Measurements from ENCODE around the gene IL18RAP.

The IL18RAP gene

DNA sequence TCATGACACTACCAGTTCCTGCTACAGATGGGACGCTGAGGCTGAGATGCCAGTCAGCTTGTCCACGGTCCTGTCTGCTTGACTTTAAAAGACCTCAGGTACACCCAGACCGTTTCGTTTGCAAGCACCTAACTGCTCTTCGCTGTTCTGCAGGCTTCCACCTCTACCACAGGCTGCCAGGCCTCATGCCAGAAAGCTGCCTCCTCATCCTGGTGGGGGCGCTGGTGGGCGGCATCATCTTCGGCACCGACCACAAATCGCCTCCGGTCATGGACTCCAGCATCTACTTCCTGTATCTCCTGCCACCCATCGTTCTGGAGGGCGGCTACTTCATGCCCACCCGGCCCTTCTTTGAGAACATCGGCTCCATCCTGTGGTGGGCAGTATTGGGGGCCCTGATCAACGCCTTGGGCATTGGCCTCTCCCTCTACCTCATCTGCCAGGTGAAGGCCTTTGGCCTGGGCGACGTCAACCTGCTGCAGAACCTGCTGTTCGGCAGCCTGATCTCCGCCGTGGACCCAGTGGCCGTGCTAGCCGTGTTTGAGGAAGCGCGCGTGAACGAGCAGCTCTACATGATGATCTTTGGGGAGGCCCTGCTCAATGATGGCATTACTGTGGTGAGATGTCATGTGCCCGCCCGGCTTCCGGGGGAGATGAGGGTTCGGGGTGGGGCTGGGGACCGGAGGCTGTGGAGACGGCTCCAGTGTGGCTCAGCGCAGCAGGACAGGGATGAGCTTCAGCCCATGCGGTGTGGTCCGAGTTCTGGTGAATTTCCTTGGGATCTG lies 55.9 kb downstream of the IL18RAP start:
- Mint-ChIP-seq H3K27me3 (peaks cover 37% of the 10 kb centered on the region), H3K4me3 (no peak overlapping the region), H3K9me3 (no peaks in the 10 kb centered on the region), H3K36me3 (ENCODE audit: insufficient read depth) (no peaks in the 10 kb centered on the region), H3K4me1 (no peaks in the 10 kb centered on the region), H3K27ac (ENCODE audit: low read depth) (no peak overlapping the region)
- DNase-seq (ENCODE audit: low spot score in 2 of 2) = no peak
- no peak for ATAC-seq (replicated peaks; ENCODE audit: extremely low read depth, poor library complexity, severe bottlenecking)

DNA sequence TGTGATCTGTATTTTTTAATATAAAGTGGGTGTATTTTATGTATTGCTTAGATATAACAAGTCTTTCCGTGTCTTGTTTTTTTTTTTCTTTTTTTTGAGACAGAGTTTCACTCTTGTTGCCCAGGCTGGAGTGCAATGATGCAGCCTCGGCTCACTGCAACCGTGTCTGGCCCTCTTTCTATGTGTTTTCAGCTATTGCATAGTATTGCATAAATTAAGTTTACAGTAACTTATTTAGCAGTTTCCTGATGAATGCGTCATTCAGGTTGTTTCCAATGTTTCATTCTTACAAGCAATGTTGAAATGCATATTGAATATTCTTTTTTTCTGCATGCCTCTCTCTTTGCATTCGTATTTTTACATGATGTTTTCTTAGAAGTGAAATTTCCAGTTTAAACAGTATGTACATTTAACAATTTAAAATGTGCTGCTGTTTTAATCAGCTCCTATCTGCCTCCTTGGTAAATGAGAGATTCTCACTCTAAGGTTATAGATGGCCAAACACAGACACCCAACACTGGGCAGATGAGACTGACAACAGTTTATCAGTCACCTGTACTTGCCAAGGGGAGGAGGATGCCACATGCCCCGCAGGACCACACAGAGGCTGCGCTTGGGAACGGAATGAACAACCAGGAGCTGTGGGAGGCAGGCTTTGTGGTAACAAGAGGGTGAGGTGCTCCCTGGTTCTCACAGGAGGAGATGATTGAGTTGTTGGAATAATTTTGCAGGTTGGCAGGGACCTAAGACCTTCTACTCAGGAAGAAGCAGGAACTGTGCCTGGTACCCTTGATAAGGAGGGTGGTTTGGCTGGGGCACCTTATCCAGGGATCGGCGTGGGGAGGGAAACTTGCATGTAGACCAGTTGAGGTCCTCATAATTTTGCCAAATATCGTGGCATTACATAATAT lies 57.6 kb downstream of the IL18RAP start:
- no peak for DNase-seq (ENCODE audit: low spot score in 2 of 2)
- Mint-ChIP-seq H3K27ac (ENCODE audit: low read depth) (no peak overlapping the region), H3K4me1 (no peaks in the 10 kb centered on the region), H3K27me3 (peaks cover 53% of the 10 kb centered on the region), H3K4me3 (no peak overlapping the region), H3K36me3 (ENCODE audit: insufficient read depth) (no peaks in the 10 kb centered on the region), H3K9me3 (no peaks in the 10 kb centered on the region)
- no peak for ATAC-seq (replicated peaks; ENCODE audit: extremely low read depth, poor library complexity, severe bottlenecking)

DNA sequence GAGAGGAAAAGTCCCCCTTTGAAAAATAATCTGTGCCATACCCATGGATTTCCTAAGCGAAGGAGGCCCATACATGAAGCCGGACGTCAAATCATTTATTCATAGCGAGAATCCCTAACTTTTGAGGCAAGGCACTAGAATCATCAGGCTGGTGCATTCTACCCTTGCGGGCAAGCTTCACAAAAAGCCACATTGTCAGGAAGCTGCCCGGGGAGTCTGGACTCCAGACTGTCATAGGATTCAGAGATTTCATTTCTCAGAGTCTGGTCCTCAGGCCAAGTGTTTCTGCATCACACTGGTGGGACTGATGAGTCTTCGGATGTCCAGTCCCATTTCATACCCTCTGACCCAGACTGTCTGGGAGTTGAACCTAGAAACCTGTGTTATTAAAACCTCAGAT lies 59.0 kb downstream of the IL18RAP start:
- H3K27me3 Mint-ChIP-seq = peaks cover 57% of the 10 kb centered on the region
- no peaks in the 10 kb centered on the region for H3K36me3 Mint-ChIP-seq (ENCODE audit: insufficient read depth)
- no peak overlapping the region for H3K4me3 Mint-ChIP-seq
- no peaks in the 10 kb centered on the region for H3K4me1 Mint-ChIP-seq
- DNase-seq (ENCODE audit: low spot score in 2 of 2) (no peak), ATAC-seq (replicated peaks; ENCODE audit: extremely low read depth, poor library complexity, severe bottlenecking) (no peak)
- H3K9me3 Mint-ChIP-seq = no peaks in the 10 kb centered on the region
- no peak overlapping the region for H3K27ac Mint-ChIP-seq (ENCODE audit: low read depth)

DNA sequence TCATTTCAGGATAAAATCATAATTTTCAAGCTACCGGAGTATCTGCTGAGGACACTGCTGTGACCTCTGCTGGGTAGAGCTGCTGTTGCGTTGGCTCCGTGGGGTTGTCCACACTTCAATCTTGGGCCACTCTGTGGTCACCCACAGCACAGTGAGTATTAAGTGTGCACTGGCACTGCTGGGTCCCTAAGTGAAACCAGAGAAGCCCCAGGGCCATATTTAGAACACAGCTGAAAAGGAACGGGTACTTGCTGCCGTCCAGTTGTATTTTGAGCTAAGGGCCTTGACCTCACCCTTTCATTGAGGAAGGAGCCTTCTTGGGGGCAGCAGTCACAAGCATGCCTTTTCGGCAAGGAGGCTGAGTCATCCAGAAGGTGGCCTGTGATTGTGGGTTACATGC lies 60.1 kb downstream of the IL18RAP start:
- Mint-ChIP-seq H3K27me3 (peaks cover 56% of the 10 kb centered on the region), H3K4me1 (no peaks in the 10 kb centered on the region), H3K27ac (ENCODE audit: low read depth) (no peak overlapping the region), H3K9me3 (no peaks in the 10 kb centered on the region), H3K4me3 (no peak overlapping the region), H3K36me3 (ENCODE audit: insufficient read depth) (no peaks in the 10 kb centered on the region)
- ATAC-seq (replicated peaks; ENCODE audit: extremely low read depth, poor library complexity, severe bottlenecking) = no peak
- DNase-seq (ENCODE audit: low spot score in 2 of 2) = no peak

DNA sequence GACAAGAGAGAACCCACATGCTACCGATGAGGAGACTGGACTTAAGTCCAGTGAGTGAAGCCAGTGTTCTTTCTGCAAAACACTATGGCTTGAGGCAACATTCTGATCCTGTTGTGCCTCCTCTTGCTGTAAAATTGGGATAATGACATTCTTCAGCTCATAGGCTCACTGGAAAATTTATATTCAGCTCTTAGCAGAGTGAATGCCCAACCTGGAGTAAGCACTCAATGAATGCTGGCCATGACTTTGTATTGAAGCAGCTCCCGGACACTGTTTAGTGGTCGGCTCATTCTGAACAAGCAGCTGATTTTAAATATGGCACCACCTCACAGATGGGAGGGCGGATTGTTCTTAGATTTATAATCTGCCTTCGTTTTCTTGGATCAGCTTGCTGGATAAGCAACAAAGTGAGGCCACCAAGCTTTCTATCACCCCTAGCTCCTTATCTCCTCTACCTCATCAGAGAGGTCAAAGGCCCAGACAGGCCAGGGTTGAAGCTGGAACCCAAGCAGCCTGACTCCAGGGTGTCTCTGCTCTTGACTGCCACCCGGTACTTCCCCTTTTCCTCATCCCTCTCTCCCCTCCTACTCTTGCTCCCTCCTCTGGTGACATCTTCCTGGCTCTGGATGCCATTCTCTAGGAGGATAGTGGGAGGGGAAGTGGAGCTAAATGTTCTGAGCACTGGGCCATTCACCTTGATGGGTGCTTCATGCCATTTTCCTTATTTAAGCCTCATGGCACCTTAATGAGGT lies 61.5 kb downstream of the IL18RAP start:
- Mint-ChIP-seq H3K36me3 (ENCODE audit: insufficient read depth) (no peaks in the 10 kb centered on the region), H3K4me1 (peaks cover 7% of the 10 kb centered on the region), H3K27me3 (peaks cover 48% of the 10 kb centered on the region), H3K4me3 (no peak overlapping the region), H3K27ac (ENCODE audit: low read depth) (no peak overlapping the region), H3K9me3 (no peaks in the 10 kb centered on the region)
- ATAC-seq (replicated peaks; ENCODE audit: extremely low read depth, poor library complexity, severe bottlenecking) (no peak), DNase-seq (ENCODE audit: low spot score in 2 of 2) (no peak)

DNA sequence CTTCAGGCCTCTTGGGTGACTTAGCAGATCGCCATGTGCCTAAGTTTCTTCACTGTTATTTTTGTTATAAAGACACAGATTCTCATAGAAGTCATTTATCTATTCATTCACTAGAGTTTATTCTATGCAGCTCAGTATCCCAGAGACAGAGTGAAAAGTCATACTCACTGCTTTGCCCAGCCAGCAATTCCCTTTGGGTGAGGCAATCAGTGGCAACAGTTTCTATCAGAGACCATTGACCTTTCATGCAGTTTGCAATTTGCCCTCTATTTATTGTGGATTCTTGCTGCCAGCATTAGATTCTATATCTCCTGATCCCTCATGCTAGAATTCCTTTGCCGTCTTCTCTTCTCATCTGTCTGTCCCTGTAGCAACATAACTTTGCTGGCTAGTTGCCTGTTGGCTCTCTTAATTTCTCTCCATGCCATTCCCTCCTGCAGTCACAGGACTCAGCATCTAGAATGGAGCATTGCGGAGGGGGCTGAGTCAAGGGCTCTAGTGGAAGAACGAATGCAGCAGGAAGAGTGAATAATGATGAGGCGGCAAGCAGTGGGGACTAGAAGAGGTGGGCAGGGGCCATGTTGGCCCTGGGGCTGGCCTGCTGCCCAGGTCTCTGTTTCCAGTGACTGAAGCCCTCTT lies 62.3 kb downstream of the IL18RAP start:
- DNase-seq (ENCODE audit: low spot score in 2 of 2) = no peak
- H3K4me1 Mint-ChIP-seq = peaks cover 12% of the 10 kb centered on the region

DNA sequence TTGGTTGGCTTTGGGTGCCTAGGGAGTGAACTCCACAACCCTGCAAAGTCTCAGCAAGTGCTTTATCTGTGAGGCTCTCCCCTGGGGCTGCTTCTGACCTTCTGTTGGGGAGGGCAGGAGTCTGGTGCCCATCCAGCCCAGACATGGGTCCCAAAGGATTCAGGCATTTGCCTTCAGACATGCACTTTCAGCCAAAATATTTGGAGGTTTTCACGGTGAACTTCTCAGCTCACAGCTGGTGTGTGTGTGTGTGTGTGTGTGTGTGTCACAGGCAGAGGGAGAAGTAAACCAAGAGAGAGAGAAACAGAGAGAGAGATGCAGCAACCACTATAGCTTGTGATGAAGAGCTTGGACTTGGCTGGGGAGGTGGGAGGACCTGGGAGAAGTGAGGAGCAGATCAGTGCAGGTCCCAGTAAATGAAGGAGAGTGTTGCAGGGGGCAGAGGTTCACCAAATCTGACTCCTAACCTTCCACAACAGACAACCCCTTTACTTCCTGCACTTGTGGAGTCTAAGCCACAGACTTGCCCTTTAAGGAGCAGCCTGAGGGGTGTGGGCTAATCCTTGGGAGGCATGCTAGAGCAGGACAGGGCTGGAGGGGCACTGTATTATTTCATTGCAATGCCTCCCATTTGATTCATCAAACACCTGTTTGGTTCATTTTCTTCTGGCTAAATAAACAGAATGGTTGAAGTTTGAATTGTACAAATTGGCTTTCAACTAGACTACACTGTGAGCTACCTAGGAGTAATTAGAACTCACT lies 64.2 kb downstream of the IL18RAP start:
- H3K4me3 Mint-ChIP-seq = no peak overlapping the region
- peaks cover 48% of the 10 kb centered on the region for H3K27me3 Mint-ChIP-seq
- no peaks in the 10 kb centered on the region for H3K9me3 Mint-ChIP-seq
- H3K36me3 Mint-ChIP-seq (ENCODE audit: insufficient read depth) = no peaks in the 10 kb centered on the region
- no peak for ATAC-seq (replicated peaks; ENCODE audit: extremely low read depth, poor library complexity, severe bottlenecking)
- no peak for DNase-seq (ENCODE audit: low spot score in 2 of 2)
- no peak overlapping the region for H3K27ac Mint-ChIP-seq (ENCODE audit: low read depth)
- peaks cover 12% of the 10 kb centered on the region for H3K4me1 Mint-ChIP-seq

More for the DNA sequence above, 62.3 kb downstream of the IL18RAP start:
- ATAC-seq (replicated peaks; ENCODE audit: extremely low read depth, poor library complexity, severe bottlenecking) = no peak
- H3K4me3 Mint-ChIP-seq = no peak overlapping the region
- no peak overlapping the region for H3K27ac Mint-ChIP-seq (ENCODE audit: low read depth)
- H3K9me3 Mint-ChIP-seq = no peaks in the 10 kb centered on the region
- H3K27me3 Mint-ChIP-seq = peaks cover 45% of the 10 kb centered on the region
- H3K36me3 Mint-ChIP-seq (ENCODE audit: insufficient read depth) = no peaks in the 10 kb centered on the region

DNA sequence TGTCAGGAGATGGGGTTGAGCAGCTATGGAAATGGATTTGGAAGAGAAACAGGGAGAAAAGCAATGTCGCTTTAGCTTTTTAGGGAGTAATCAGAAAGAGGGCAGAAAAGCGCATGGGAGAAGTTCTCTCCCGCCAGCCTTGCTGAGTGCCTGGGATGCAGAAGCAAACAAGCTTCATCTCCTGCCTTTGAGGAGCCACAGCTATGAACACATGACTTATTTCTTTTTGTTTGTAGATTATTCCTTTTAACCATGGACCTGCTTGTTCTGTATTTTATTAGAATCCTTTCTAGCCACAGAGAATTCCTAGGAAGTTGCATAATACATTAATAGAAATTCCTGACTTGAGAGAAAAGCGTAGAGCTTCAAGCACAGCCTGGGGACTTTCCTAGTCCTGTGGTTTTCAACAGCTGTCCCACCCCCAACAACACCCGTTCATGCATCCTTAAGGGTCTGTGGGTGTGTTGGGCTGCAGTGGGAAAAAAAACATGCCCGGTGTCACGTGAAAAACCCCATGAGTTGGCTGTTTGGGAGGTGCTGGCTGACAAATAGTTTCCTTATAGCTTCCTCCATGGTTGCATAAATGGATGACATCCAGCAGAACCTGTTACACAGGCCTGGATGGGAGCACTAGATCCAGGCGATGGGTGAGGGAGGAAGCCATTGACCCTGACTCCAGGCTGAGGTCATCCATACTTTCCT lies 65.0 kb downstream of the IL18RAP start:
- H3K36me3 Mint-ChIP-seq (ENCODE audit: insufficient read depth) = no peaks in the 10 kb centered on the region
- no peak overlapping the region for H3K27ac Mint-ChIP-seq (ENCODE audit: low read depth)
- peaks cover 48% of the 10 kb centered on the region for H3K27me3 Mint-ChIP-seq
- ATAC-seq (replicated peaks; ENCODE audit: extremely low read depth, poor library complexity, severe bottlenecking) = no peak
- H3K4me1 Mint-ChIP-seq = peaks cover 12% of the 10 kb centered on the region
- no peak for DNase-seq (ENCODE audit: low spot score in 2 of 2)
- H3K4me3 Mint-ChIP-seq = no peak overlapping the region
- no peaks in the 10 kb centered on the region for H3K9me3 Mint-ChIP-seq

DNA sequence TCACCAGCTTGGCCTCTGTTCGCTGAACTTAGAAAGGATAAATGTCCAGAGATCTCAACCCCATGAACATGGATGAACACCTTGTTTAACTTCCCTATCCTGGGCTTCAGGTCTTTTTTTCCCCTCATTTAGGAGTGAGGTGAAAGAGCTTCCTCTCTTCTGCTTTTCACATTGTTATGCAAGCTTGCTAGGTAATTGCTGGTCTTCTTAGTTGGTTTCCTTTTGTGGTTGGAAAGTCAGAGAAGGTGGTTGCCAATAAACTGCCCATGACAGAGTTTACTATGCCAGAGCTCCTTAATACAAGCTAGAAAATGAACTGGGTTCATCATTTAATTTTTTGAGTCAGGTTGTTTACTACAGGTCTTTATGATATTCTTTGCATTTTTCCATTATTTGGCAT lies 66.7 kb downstream of the IL18RAP start:
- Mint-ChIP-seq H3K9me3 (no peaks in the 10 kb centered on the region), H3K27ac (ENCODE audit: low read depth) (no peak overlapping the region), H3K27me3 (peaks cover 39% of the 10 kb centered on the region), H3K36me3 (ENCODE audit: insufficient read depth) (no peaks in the 10 kb centered on the region), H3K4me1 (peaks cover 12% of the 10 kb centered on the region), H3K4me3 (no peak overlapping the region)
- DNase-seq (ENCODE audit: low spot score in 2 of 2) = no peak
- ATAC-seq (replicated peaks; ENCODE audit: extremely low read depth, poor library complexity, severe bottlenecking) = no peak

DNA sequence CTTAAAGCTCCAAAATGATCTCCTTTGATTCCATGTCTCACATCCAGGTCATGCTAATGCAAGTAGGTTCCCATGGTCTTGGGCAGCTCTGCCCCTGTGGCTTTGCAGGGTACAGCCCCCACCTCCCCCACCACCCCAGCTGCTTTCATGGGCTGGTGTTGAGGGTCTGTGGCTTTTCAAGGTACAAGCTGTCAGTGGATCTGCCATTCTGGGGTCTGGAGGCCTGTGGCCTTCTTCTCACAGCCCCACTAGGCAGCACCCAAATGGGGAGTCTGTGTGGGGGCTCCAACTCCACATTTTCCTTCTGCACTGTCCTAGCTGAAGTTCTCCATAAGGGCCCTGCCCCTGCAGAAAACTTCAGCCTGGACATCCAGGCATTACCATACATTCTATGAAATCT lies 69.0 kb downstream of the IL18RAP start:
- Mint-ChIP-seq H3K4me1 (peaks cover 12% of the 10 kb centered on the region), H3K27me3 (peaks cover 32% of the 10 kb centered on the region), H3K9me3 (no peaks in the 10 kb centered on the region), H3K4me3 (no peak overlapping the region), H3K36me3 (ENCODE audit: insufficient read depth) (no peaks in the 10 kb centered on the region), H3K27ac (ENCODE audit: low read depth) (no peak overlapping the region)
- no peak for ATAC-seq (replicated peaks; ENCODE audit: extremely low read depth, poor library complexity, severe bottlenecking)
- DNase-seq (ENCODE audit: low spot score in 2 of 2) = no peak

DNA sequence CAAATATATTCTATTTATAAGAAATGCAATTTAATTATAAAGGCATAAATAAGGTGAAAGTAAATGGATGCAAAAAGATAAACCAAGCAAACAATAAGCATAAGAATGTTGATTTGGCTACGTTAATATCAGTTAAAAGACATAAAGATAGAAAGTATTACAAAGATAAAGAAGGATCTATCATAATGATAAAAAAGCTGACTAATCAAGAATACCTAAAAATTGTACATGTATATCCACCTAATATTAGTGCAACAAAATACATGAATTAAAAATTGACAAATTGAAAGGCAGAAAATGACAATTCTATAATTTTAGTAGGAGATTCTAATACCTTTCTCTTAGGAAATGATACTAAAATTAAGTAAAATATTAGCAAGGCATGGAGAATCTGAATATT lies 71.6 kb downstream of the IL18RAP start:
- Mint-ChIP-seq H3K4me3 (no peak overlapping the region), H3K36me3 (ENCODE audit: insufficient read depth) (no peaks in the 10 kb centered on the region), H3K27ac (ENCODE audit: low read depth) (no peak overlapping the region), H3K4me1 (peaks cover 4% of the 10 kb centered on the region), H3K27me3 (peaks cover 26% of the 10 kb centered on the region), H3K9me3 (no peaks in the 10 kb centered on the region)
- ATAC-seq (replicated peaks; ENCODE audit: extremely low read depth, poor library complexity, severe bottlenecking) (no peak), DNase-seq (ENCODE audit: low spot score in 2 of 2) (no peak)
